RPMI7951 (cell line): ENCODE results near the gene SLC22A31. TPM values are rescaled to one million over a fixed set of nuclear protein-coding genes. Genes with fewer than 3 reads are reported as not detected.

Source experiments
- DNase-seq: peaks from one replicate; pipeline ENCODE4 v3.0.0-alpha.2; 2012; ENCODE audit warnings: low read depth
- total RNA-seq: library from RNA; depleted of rRNA; stranded (reverse); fragments of >200 nt; shearing (Covaris generic); gene quantifications from 2 replicates; pipeline ENCODE4 v1.2.3, GENCODE V29; 2014

Gene SLC22A31
- total RNA-seq, 1 experiment from 2014 or later = 0.12 TPM

DNA sequence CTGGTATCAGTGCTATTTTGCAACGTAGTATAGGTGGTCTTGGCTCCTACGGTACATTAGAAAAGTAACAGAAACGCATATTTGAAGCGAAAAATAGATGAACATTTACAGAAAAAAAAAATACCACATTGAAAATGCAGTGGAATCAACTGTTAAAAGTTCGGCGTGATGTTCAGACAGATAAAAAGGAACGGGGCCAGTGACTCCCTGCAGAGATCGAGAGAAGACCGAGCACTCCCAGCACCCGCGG, 16.7 kb upstream of the SLC22A31 start:
- no peak for DNase-seq

DNA sequence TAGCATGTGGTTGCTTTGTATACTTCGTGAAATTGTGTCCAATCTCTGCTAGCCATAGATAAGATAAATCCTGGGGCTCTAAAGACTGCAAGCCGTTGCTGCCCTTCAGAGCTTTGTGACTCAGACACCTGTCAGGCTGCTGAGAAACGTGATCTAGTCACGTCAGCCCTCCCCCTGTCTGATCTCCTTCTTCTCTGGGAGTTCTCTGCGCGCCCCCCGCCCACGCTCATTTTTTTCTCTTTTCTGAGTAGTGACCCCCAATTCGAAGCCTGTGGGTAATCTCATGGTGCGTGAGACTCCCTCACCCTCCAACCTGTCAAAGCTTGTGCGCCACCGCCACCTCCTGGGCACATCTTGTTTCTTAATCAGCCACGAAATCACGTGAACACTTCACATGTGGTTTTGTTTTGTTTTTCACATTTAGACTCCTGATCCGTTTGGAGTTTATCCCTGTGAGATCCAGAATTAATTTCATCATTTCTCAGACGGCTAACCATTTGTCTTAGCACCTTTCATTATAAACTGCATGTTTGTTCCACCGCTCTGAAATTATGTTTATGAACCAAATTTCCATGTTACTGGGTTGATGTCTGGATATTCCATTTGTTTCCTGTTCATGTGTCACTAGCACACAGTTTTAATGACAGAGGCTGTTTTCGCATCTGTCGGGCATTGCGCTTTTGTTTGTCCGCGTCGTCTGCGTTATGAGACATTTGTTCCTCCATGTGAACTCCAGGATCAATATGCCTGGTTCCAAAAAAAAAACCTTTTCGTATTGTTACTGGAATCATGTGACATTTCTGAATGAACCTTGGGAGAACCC, 16.2 kb upstream of the SLC22A31 start:
- peak; percentile 74 for DNase-seq

DNA sequence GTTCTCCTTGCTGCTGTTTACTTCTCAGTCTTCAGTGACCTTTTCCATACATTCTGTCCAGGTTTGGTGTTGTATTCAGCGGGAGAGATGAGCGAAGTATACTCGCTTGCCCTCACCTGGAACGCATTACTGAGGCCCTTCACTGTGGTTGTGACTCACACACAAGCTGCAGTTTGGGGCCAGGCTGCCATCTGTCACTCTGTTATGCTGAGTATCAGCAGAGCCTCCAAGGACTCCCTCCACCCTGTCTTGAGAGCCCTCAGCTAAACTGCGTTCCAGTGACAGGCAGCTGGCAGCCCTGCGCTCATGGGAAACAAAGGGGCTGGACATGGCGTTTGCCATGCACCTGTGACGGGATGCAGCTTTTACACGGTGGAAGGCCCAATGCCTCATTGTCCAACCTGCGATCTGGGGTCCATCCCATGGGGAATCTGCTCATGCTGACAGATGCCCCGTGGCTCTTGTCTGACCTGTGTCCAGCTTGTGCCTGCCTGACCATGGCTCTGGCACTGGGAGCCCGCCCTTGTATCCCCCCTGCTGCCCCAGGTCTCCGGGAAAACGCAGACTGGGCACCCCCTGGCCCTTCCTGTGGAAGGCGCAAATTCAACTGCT, 10.7 kb upstream of the SLC22A31 start:
- DNase-seq = peak; percentile 86

DNA sequence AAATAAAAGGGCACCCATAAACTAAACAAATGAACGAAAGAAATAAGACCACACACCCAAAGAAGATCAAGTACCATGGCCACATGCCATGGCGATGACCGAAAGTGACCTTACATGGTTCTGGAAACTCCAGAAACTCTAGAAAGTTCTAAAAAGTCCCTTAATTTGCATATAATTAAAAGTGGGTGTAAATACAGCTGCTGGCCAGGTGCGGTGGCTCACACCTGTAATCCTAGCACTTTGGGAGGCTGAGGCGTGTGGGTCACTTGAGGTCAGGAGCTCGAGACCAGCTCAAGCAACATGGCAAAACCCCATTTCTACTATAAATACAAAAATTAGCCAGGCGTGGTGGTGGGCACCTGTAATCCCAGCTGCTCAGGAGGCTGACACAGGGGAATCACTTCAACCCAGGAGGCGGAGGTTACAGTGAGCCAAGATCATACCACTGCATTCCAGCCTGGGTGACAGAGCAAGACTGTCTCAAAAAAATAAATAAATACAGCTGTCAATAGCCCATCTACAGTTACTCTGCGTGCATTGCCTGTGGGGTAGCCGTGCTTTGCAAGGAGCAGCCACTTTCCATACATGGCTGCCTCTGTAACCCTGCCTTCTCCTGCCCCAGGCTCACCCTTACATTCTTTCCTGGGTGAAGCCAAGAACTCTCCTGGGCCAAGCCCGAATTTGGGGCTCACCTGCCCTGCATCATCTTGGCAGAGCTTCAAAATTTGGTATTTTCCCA, 10.0 kb upstream of the SLC22A31 start:
- DNase-seq = peak; percentile 51

DNA sequence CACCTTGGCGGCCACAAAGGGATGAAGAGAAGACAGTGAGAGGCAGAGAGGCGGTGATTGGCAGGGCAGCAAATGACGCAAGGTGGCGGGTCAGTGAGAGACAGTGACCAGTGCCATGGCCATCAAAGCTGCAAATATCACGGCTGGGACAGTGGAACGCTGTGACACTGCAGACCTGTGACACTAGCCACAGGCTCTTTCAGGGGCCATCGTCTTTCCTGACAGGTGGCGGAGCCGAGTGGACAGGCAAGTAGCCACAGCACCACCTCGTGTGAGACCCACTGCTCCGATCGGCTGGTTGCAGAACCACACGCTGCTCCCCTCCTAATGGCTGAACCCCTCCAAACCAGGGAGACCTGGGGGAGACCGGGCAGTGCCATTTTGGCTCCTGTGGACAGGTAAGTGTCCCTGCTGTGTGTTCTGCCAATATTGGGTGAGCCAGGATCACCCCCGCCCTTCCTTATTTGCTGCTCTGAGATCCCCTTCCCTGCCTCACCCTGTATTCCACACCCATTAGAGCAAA, 9.2 kb upstream of the SLC22A31 start:
- DNase-seq = no peak

DNA sequence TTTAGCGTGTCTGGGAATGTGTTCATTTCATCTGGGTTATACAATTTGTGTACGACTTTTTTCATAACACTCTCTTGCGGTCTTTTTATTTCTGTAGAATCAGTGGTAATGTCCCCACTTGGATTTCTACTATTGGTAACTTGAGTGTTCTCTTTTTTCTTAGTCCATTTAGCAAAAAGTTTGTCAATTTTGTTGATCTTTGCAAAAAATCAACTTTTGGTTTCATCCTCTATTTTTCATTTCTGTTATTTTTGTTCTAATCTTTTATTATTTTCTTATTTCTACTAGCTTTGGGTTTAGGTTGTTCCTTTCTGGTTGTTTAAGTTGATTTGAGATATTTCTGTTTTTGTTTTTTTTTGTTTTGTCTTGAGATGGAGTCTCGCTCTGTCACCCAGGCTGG, 7.7 kb upstream of the SLC22A31 start:
- no peak for DNase-seq

DNA sequence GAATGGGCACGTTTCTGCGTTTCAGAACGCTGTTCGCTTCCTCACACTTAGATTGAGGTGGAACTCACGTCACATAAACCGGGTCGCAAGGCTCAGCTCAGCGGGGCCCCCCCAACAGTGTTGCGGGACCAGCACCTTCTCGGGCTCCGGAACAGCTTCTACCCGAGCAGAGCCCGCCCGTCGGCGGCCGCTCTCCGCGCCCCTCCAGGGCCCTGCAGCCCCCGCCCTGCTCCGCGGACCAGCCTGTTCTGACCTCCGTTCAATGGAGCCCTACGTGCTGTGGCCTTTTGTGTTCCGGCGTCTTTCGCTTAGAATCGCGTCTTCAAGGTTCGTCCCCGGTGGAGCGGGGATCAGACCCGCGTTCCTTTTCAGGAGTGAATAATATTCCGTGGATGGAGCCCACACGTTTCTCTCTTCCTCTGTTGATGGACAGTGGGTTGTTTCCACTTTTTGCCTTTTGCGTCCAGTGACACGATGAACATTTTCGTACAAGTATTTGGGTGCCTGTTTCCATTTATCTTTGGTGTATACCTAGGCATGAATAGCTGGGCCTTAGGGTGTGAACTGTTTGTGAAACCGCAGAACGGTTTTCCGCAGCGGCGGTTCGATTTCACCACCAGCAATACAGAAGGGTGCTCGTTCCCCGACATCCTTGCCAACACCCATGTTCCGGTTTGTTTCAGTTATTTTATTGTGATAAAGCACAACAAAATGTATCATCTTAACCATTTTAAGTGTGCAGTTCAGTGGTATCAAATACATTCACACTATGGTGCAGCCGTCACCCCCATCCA, 2.3 kb upstream of the SLC22A31 start:
- no peak for DNase-seq

DNA sequence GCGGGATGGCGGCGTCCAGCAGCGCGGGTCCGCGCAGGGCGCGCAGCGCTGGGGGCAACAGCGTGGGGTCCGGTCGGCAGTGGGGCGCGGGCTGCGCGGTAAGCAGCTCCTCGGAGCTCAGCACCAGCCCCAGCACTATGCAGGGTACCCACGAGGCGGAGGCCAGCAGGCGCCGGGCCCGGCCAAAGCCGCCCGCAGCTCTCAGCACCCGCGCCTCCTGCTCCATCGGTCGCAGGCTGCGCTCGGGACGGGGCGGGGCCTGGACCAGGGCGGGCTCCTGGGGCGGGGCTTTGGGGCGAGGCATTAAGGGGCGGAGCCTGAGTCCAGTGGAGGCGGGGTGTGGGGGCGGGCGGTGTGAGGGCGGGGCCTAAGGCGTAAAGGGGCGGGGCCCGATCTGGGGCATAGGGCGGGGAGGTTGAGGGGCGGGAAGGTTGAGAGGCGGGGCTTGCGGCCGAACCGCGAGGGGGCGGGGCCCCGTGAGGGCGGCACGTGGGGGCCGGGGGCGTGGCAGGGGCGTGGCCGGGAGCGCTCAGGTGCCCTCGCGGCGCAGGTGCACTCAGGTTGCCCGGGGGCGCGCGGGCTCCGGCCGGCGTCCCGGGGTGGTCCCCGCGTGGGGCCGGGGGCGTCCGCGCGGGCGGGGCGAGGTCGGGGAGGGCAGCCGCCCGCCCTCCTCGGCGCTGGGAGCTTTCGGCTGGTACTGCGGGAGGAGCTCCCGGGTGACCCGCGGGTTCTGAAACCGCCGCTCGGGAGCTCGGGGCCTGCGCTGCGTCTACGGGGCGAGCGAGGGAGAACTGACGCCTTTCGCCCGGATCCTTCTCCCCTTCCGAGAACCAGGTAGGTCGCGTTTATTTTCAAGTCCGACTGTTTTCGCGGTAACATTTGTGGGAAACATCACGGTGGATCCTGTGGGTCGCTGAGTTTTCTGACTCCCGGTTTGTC, 1.4 kb upstream of the SLC22A31 start:
- DNase-seq = peak; percentile 44

DNA sequence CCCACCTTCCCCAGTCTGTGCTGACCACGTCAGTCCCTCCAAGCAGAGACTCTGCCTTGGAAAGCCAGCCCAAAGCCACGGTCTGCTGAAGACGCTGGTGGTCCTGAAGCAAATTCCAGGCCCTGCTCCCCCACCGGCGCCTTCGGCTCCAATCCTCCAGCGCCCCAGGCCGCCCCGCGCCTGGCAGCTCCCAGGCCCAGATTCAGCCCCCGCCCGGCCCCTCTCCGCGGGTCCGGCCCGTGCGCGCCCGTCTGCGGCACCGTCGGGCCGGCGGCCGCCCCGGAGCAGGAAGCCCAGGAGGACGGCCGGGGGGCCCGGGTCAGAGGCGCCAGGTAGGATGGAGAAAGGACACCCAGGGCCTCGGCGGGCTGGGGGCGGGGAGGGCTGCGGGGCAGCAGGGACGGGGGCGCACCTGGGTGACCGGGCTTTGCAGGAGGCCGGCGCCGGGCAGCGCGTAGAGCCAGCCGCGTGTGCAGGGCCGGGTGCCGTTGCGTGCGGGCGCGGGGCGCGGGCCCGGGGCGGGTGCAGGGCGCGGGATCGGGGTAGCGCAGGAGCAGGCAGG, 594 bp upstream of the SLC22A31 start:
- no peak for DNase-seq

DNA sequence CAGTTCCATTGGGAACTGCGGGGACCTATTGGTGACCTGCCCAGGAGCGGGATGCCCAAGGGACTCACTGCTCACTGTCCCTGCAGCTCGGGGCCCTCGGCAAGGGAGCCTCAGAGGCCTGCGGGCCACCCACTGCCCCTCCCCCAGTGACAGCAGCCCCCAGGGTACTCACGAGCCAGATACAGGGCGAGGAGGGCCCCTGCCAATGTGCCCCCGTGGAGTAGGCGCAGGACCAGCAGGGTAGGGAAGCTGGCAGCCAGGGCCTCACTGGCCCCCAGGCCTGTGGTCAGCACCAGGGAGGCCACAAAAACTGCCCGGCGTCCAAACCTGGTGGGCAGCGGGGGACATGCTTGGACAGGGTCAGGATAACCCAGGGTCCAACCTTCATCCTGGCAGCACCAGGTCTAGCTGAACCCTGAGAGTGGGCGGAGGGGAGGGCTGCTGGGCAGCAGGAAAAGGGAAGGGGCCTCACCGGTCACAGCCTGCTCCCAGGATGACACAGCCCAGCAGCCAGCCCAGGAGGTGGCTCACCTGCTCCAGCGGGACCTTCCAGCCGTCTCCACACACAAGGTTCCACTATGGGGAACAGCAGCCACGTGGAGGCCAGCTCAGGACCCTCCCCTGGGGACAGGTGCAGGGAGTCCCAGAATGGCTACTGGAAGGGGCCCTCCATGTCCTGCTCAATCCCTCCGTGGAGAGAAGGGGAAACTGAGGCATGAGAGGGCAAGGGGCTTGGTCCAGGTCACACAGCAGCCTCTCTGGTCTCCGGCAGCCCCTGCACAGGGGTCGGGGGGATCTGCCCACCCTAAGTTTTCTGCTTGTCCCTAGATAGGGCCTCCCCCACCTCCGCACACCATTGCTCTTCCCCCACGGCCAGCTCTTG, 855 bp downstream of the SLC22A31 start:
- DNase-seq = no peak

DNA sequence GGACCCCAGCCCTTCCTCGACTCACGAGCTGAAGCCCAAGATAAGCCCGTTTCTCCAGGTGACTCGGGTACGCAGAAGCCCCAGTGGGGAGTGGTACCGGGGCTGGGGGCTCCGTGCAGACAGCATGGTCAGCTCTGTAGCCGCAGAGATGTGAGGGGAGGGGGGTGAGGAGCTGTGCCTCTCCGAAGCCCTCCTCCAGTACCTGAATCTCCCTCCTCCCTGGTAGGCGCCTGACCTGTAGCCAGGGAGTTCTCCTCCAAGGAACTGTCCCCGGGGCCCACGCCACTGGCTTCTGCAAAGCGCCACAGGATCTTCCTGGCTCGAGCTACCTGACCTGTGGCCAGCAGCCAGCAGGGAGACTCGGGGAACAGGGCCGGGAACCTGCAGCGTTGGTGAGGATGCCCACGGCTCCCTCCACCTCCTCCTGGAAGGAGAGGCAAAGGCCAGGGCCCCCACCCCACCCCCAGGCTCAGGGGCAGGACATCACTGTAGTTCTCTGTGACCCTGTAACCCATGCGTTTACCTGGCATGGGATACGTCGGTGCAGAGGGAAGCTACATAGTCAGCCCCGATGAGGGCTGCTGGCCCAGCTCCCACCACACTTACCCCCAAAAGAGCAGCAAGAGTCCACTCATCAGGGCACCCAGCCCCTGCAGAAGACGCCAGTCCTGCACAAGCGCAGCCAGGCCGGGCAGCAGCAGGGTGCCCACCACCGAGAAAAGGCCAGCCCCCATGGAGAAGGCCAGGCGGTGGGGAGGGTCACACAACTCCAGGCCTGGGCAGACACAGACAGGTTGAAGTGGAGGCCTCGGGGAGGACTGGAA, 1.7 kb downstream of the SLC22A31 start:
- no peak for DNase-seq

DNA sequence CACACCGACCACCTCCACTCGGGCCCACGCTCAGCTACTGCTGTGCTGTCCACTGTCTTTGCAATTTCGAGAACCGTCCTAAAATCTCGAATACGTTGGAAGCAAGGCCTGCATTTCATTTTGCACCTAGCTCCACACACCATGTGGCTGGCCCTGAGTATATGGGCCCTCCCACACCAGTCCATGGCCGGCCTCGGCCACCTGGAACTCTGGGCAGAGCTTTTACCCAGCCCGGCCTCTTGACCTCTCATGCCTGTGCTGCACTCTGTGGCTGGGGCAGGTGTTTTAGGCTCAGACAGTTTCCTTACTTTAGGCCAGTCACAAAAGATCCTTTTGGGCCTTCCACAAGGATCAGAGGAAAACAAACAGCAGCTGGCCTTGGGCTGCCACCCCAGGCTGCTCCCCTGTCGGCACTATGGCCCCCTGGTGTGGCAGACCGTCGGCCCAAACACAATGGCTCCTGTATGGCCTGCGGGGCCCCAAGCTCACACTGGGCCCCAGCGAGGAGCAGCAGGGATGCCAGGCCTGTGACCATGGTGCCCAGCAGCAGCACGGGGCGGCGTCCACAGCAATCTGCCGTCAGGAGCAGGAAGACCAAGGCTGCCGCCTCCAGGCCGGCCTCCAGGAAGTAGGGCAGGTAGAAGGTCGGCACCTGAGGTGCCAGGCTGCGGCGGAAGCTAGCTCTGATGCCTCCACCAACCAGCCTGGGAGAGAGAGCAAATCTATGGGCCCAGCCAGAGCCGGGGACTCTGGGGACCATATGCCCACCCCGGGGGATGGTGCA, 2.5 kb downstream of the SLC22A31 start:
- no peak for DNase-seq

DNA sequence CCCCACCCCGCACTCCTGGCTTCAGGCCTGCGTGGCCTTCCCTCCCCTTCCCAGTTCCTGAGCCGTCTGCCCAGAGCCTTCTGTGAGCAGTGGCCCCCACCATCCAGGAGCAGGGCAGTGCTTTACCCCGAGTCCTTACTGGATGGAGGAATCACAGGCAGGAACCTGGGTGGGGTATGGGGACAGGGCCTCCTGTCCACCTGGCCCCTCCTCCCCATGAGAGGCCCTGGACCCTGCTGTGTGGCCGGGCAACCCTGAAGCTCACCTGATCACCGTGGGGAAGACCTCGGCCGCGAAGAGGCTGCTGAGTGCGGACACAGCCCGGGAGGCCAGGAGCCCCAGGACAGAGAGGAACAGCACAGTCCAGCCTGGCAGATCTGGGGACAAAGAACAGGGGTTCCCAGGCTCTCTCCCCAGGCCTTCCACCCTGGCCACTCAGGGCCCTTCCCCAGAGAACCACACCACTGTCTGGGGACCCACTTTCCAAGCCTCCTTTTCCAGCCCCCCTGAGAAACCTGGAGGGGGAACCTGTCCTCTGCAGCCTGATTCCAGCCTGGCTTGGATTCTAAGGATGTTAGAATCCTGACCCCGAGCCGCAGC, 3.2 kb downstream of the SLC22A31 start:
- no peak for DNase-seq

DNA sequence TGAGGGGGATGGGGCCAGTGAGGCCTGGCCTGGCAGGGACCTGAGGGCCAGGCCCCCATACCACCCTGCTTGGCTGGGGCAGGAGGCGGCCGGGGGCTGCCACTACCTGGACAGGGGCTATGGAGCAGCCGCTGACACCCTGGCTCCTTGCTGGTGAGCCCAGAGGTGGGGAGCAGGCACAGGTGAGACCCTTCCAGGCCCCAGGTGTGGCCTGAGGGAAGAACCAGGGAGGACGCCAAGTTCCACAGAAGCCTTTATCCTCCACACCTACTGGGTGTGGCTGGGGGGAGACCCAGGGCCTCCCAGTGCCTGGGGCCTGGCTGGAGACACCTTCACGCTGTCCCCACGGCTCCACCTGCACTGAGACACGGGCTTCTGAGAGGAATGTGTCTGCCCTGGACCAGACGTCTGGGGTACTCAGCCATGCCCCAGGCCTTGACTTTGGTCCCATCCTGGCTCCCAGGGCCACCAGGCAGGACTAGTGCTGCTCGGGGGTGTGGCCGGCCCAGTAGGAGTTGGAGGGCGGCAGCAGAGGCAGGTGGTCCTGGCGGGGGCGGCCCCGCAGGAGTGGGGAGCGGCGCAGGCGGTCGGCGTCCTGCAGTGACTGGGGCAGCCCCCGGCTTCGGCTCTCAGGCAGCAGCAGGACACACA, 4.7 kb downstream of the SLC22A31 start:
- DNase-seq = no peak

DNA sequence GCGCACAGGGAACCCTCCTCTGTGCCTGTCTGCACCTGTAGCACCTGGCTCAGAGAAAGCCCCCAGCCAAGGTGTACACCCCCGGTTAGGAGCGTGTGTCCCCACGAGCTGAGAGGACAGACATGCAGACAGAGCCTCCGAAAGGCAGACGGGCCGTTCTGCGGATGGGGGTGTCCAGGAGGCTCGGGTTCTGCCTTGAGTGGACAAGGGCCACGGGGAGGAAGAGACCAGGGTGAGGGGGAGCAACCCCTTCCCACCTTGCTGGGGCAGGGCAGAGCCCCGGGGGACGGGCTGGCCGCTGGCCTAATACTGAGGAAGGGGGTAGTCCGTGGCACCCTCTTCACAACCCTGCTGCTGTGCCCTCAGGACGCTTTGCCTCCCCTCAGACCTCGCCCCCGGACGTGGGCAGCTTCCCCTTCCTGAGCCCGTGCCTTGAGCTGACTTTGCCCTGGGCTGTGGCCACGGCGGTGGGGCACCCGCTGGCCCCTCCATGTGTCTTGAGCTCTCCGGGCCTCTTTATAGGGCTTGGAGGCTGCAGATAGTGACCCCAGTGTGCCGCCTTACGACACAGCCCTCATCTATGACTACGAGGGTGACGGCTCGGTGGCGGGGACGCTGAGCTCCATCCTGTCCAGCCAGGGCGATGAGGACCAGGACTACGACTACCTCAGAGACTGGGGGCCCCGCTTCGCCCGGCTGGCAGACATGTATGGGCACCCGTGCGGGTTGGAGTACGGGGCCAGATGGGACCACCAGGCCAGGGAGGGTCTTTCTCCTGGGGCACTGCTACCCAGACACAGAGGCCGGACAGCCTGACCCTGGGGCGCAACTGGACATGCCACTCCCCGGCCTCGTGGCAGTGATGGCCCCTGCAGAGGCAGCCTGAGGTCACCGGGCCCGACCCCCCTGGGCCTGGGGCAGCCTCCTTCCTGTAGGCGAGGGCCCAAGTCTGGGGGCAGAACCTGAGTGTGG, 5.7 kb downstream of the SLC22A31 start:
- DNase-seq = no peak
